MG63 (cell line): ENCODE results near the gene TEX264. TPM values are rescaled to one million over a fixed set of nuclear protein-coding genes. Genes with fewer than 3 reads are reported as not detected.

ENCODE experiments used
- DNase-seq: peaks from one replicate; pipeline ENCODE4 v3.0.0-alpha.2; 2020
- H3K27me3 ChIP-seq: fragments of 250-450 bp; sonication (Bioruptor Pico); 2 replicates; pipeline ENCODE4 v1.5.1; 2020; ENCODE audit warnings: mild to moderate bottlenecking, moderate library complexity
- H3K36me3 ChIP-seq: fragments of 250-450 bp; sonication (Bioruptor Pico); 2 replicates; pipeline ENCODE4 v1.5.1; 2020; ENCODE audit warnings: mild to moderate bottlenecking, moderate library complexity
- H3K4me3 ChIP-seq: fragments of 250-450 bp; sonication (Bioruptor Pico); 2 replicates; pipeline ENCODE4 v1.5.1; 2020; ENCODE audit warnings: mild to moderate bottlenecking, moderate library complexity
- H3K9me3 ChIP-seq: fragments of 250-450 bp; sonication (Bioruptor Pico); 2 replicates; pipeline ENCODE4 v1.5.1; 2020; ENCODE audit warnings: mild to moderate bottlenecking, moderate library complexity
- total RNA-seq: library from RNA; depleted of rRNA; stranded (reverse); fragments of >200 nt; shearing (Covaris generic); gene quantifications from 2 replicates; pipeline ENCODE4 v1.2.3, GENCODE V29; 2014; ENCODE audit warnings: low replicate concordance

The TEX264 gene
- total RNA-seq, 1 experiment from 2014 or later: 64.1 TPM

DNA sequence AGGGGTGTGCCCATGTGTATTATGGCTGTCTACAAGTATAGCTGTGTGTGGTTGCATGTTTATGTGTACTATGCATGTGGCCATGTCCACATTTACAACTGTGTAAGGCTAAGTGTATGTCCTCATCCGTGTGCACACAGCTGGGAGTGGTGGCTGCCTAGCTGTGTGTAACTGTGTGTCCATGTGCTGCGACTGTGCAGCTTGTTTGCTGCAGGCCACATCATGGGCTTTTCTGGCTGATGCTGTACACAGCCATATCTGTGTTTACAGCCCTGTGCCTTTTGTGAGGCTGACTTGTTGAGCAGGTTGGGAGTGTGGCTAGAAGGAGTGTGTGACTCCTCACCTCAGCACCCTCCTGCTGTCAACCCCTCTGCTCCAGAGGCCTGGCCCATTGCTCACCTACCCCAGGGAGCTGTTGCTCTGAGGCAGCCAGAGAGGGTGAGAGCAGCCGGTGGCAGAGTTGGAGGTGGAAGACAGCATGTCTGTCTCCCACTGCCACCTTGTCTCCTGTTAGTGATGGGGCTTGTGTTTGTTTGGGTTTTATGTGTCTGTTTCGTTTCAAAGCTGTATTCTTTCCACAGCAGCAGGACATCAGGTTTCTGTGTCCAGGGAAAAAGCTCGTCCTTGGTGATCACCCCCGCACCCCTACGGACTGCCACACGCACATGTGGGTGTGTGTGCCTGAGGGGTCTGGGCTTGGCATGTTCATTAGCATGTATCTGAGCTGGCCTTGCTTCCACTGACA lies 34.4 kb downstream of the TEX264 start:
- no peaks in the 10 kb centered on the region for H3K27me3 ChIP-seq
- no peaks in the 10 kb centered on the region for H3K9me3 ChIP-seq
- H3K36me3 ChIP-seq: no peaks in the 10 kb centered on the region
- no peak overlapping the region for H3K4me3 ChIP-seq
- no peak for DNase-seq

- Histone ChIP-seq H3K36me3 (no peaks in the 10 kb centered on the region), H3K4me3 (no peak overlapping the region), H3K9me3 (no peaks in the 10 kb centered on the region), H3K27me3 (no peaks in the 10 kb centered on the region)
- no peak for DNase-seq
These were observed 35.0 kb downstream of the TEX264 start for GRCh38 chr3:51706021-51706485.

DNA sequence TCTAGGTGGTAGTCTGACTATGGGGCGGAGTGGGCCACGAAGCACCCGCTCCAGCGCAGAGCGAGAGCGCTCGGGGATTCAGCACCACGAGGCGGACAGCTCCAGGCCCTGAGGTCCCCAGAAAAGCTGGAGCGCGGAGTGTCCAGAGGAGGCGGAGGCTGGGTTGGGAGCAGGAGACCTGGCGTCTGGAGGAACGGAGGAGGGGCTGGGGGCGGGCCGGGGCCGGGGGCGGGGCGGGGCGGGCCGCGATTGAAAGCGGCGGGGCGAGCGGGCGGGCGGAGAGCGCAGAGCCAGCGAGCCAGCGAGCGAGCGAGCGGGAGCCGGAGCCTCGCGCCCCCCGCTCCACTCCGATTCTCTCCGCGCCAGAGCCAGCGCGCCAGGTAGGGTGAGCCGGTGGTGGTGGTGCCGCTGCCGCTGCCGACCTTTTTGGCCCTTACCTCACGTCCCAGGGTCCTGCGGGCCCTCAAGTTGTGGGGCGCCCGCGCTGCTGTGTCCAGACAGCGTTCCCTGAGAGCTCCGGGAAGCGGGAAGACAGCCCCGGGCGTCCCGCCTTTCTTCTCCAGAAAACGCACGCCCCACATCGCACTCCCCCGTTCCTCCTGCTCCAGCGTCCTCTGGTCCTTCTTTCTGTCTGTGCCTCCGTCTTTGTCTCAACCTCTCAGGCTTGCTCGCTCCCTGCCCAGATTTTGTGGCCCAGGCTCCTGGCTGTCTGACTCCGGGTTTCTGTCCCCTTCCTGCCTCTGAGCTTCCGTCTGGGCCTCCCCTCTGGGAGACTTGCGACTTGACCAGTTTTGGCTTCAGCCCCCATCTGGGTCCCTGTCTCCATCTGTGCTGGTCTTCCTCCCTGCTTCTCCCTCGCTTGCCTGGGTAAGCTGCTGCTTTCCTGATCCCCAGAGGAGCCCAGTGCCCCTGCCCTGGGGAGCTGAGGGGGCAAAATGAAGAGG lies 36.0 kb downstream of the TEX264 start, which contains the start of gene GRM2:
Gene GRM2 (plus strand): TSS at position 281 of the 944 bp plus-strand sequence. CDS start 1,916 bp downstream, outside the sequence.
- DNase-seq: no peak
- H3K4me3 ChIP-seq: no peak within 1 kb of the TSS
- no peaks in the 10 kb centered on the region for H3K27me3 ChIP-seq
- H3K36me3 ChIP-seq: no peaks in the 10 kb centered on the region
- no peaks in the 10 kb centered on the region for H3K9me3 ChIP-seq

- DNase-seq: no peak
- H3K4me3 ChIP-seq: no peak overlapping the region
- H3K36me3 ChIP-seq: no peaks in the 10 kb centered on the region
- H3K27me3 ChIP-seq: no peaks in the 10 kb centered on the region
- no peaks in the 10 kb centered on the region for H3K9me3 ChIP-seq
These were observed 37.3 kb downstream of the TEX264 start for GRCh38 chr3:51708216-51708845.

DNA sequence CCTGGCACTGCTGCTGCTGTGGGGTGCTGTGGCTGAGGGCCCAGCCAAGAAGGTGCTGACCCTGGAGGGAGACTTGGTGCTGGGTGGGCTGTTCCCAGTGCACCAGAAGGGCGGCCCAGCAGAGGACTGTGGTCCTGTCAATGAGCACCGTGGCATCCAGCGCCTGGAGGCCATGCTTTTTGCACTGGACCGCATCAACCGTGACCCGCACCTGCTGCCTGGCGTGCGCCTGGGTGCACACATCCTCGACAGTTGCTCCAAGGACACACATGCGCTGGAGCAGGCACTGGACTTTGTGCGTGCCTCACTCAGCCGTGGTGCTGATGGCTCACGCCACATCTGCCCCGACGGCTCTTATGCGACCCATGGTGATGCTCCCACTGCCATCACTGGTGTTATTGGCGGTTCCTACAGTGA lies 38.0 kb downstream of the TEX264 start:
- H3K36me3 ChIP-seq: no peaks in the 10 kb centered on the region
- H3K9me3 ChIP-seq: no peaks in the 10 kb centered on the region
- H3K27me3 ChIP-seq: no peaks in the 10 kb centered on the region
- no peak for DNase-seq
- no peak overlapping the region for H3K4me3 ChIP-seq

DNA sequence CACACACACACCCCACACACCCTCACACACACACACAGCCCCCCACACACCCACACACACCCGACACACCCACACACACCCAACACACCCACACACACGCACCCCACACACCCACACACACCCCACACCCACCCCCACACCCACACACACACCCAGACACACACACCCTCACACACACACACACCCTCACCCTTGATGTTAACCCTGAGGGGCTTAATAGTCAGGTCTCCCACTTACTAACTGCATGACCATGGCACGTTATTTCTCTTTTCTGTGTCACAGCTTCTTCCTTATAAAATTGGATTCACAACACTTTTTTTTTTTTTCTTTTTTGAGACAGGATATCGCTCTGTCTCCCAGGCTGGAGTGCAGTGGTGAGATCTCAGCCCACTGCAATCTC lies 38.6 kb downstream of the TEX264 start:
- no peak for DNase-seq
- Histone ChIP-seq H3K36me3 (no peaks in the 10 kb centered on the region), H3K4me3 (no peak overlapping the region), H3K9me3 (no peaks in the 10 kb centered on the region), H3K27me3 (no peaks in the 10 kb centered on the region)

DNA sequence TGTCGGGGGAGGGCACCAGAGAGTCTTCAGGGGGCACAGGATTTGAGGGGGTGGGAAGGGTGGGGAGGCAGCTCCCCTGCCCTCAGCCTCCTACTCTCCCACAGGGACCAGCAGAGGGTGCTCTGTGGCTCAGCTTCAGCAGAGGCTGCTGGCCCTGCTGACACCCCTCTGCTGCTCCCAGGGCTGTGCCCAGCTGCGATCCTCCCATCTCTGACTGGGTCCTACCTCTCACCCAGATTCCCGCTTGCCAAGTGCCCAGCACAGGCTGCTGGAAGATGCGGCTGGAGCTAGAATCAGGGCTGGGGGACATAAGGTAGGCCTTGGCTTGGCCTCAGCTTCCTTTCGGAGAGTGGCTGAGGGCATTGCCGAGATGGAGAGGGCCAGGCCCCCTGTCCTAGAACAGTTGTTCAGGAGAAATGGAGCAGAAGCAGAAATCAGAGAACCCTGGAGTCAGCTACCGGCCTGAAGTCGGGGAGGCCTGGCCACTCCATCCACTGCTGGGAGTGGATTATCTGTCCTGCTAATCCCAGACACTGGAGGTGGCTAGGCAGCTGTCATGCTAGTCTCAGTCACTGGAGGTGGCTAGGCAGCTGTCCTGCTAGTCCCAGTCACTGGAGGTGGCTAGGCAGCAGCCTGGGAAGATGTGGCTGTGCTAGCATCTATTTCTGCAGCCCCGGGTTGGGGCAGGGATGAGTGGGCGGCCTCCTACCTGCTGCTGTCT lies 39.7 kb downstream of the TEX264 start:
- no peak overlapping the region for H3K4me3 ChIP-seq
- H3K27me3 ChIP-seq: no peaks in the 10 kb centered on the region
- DNase-seq: no peak
- no peaks in the 10 kb centered on the region for H3K36me3 ChIP-seq
- no peaks in the 10 kb centered on the region for H3K9me3 ChIP-seq

- H3K27me3 ChIP-seq: no peaks in the 10 kb centered on the region
- H3K9me3 ChIP-seq: no peaks in the 10 kb centered on the region
- DNase-seq: no peak
These were observed 40.4 kb downstream of the TEX264 start for GRCh38 chr3:51711352-51712037.

GRCh38 chr3:51712038-51712420 lies 41.0 kb downstream of the TEX264 start:
- no peaks in the 10 kb centered on the region for H3K9me3 ChIP-seq
- H3K36me3 ChIP-seq: no peaks in the 10 kb centered on the region
- no peak overlapping the region for H3K4me3 ChIP-seq
- no peaks in the 10 kb centered on the region for H3K27me3 ChIP-seq
- no peak for DNase-seq

More at GRCh38 chr3:51711352-51712037, 40.4 kb downstream of the TEX264 start:
- Histone ChIP-seq H3K4me3 (no peak overlapping the region), H3K36me3 (no peaks in the 10 kb centered on the region)

DNA sequence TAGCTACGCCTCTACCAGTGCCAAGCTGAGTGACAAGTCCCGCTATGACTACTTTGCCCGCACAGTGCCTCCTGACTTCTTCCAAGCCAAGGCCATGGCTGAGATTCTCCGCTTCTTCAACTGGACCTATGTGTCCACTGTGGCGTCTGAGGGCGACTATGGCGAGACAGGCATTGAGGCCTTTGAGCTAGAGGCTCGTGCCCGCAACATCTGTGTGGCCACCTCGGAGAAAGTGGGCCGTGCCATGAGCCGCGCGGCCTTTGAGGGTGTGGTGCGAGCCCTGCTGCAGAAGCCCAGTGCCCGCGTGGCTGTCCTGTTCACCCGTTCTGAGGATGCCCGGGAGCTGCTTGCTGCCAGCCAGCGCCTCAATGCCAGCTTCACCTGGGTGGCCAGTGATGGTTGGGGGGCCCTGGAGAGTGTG lies 41.5 kb downstream of the TEX264 start:
- Histone ChIP-seq H3K36me3 (no peaks in the 10 kb centered on the region), H3K4me3 (no peak overlapping the region), H3K9me3 (no peaks in the 10 kb centered on the region), H3K27me3 (no peaks in the 10 kb centered on the region)
- no peak for DNase-seq

- no peak overlapping the region for H3K4me3 ChIP-seq
- no peaks in the 10 kb centered on the region for H3K36me3 ChIP-seq
- H3K27me3 ChIP-seq: no peaks in the 10 kb centered on the region
- H3K9me3 ChIP-seq: no peaks in the 10 kb centered on the region
- DNase-seq: no peak
These were observed 41.9 kb downstream of the TEX264 start for GRCh38 chr3:51712963-51713362.

DNA sequence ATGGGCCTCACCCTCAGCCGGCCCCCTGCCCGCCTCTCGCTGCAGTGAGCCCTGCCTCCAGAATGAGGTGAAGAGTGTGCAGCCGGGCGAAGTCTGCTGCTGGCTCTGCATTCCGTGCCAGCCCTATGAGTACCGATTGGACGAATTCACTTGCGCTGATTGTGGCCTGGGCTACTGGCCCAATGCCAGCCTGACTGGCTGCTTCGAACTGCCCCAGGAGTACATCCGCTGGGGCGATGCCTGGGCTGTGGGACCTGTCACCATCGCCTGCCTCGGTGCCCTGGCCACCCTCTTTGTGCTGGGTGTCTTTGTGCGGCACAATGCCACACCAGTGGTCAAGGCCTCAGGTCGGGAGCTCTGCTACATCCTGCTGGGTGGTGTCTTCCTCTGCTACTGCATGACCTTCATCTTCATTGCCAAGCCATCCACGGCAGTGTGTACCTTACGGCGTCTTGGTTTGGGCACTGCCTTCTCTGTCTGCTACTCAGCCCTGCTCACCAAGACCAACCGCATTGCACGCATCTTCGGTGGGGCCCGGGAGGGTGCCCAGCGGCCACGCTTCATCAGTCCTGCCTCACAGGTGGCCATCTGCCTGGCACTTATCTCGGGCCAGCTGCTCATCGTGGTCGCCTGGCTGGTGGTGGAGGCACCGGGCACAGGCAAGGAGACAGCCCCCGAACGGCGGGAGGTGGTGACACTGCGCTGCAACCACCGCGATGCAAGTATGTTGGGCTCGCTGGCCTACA lies 44.4 kb downstream of the TEX264 start:
- Histone ChIP-seq H3K27me3 (no peaks in the 10 kb centered on the region), H3K4me3 (no peak overlapping the region), H3K36me3 (no peaks in the 10 kb centered on the region), H3K9me3 (no peaks in the 10 kb centered on the region)
- DNase-seq: no peak

GRCh38 chr3:51715977-51716294 lies 44.9 kb downstream of the TEX264 start:
- Histone ChIP-seq H3K36me3 (no peaks in the 10 kb centered on the region), H3K27me3 (no peaks in the 10 kb centered on the region), H3K9me3 (no peaks in the 10 kb centered on the region), H3K4me3 (no peak overlapping the region)
- DNase-seq: no peak

DNA sequence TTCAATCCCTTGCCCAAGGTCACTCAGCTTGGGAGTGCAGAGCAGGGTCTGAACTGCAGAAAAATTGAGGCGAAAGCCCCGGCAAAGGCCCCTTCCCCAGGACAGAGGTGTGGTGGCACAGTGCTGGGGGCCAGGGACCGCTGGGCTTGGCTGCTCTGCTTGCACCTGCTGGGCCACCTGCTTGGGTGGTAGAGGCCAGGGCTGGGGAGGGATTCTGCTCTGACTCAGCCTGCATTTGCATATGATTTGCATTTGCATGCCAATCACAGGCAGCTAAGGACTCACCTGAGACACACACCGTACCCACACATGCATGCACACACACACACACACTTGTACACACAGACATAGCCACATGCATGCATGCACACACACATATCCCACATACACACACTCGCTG lies 45.8 kb downstream of the TEX264 start:
- Histone ChIP-seq H3K27me3 (no peaks in the 10 kb centered on the region), H3K36me3 (no peaks in the 10 kb centered on the region), H3K4me3 (no peak overlapping the region), H3K9me3 (no peaks in the 10 kb centered on the region)
- no peak for DNase-seq

DNA sequence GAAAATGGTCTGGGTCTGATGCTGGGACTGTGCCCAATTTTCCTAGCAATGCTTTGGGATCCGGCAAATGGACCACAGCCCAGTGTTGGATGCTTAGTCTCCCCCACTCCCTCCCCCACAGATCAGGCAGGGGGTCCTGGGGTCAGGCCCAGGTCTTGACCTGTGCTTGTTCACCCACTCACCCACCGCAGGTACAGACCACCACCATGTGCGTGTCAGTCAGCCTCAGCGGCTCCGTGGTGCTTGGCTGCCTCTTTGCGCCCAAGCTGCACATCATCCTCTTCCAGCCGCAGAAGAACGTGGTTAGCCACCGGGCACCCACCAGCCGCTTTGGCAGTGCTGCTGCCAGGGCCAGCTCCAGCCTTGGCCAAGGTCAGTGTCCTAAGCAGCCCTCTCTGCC lies 46.4 kb downstream of the TEX264 start:
- Histone ChIP-seq H3K27me3 (no peaks in the 10 kb centered on the region), H3K4me3 (no peak overlapping the region), H3K36me3 (no peaks in the 10 kb centered on the region), H3K9me3 (no peaks in the 10 kb centered on the region)
- DNase-seq: no peak
